Left renal cortex interstitium (tissue), 4 donors: Measurements from ENCODE around the gene MAP3K4. TPM values are rescaled to one million over a fixed set of nuclear protein-coding genes. Genes with fewer than 3 reads are reported as not detected.

Experiments
- DNase-seq, 4 donors: peaks; one replicate each; pipeline ENCODE4 v3.0.0-alpha.2; 2013; ENCODE audit warnings: low read depth in 4 of 4, low spot score in 2 of 4, missing footprints in 1 of 4
- polyA plus RNA-seq, 4 donors: library from polyadenylated mRNA; unstranded; fragments of 120-200 nt; gene quantifications; one replicate each; pipeline ENCODE4 v1.2.1, GENCODE V29; 2013; ENCODE audit not compliant: insufficient read length in 4 of 4

MAP3K4 gene
- 10 to 100 TPM; 25.2 to 47.2 (median 39.5) TPM for polyA plus RNA-seq

- peak; percentile 55 to 65 (median 56) for DNase-seq
Measured at GRCh38 chr6:160991406-160992060, at the start of gene MAP3K4. TSS of gene MAP3K4 (plus strand) at chr6:160991769. CDS start at chr6:160991932, 163 bp downstream.

- no peak for DNase-seq
Measured at GRCh38 chr6:160943997-160944396, 47.6 kb upstream of the MAP3K4 start.

GRCh38 chr6:160945516-160946177, 45.9 kb upstream of the MAP3K4 start:
- no peak for DNase-seq

GRCh38 chr6:160949531-160949930, 42.0 kb upstream of the MAP3K4 start:
- no peak for DNase-seq

- DNase-seq = no peak
Measured at GRCh38 chr6:160950507-160950906, 41.1 kb upstream of the MAP3K4 start.

GRCh38 chr6:160951187-160952030, 40.2 kb upstream of the MAP3K4 start:
- no peak for DNase-seq

GRCh38 chr6:160952633-160953281, 38.8 kb upstream of the MAP3K4 start:
- DNase-seq = no peak

GRCh38 chr6:160955508-160956295, 35.9 kb upstream of the MAP3K4 start:
- no peak for DNase-seq

GRCh38 chr6:160956300-160957035, 35.1 kb upstream of the MAP3K4 start:
- no peak for DNase-seq

GRCh38 chr6:160959726-160960435, 31.7 kb upstream of the MAP3K4 start:
- no peak for DNase-seq

GRCh38 chr6:160960839-160961238, 30.7 kb upstream of the MAP3K4 start:
- DNase-seq = no peak

GRCh38 chr6:160962835-160963623, 28.5 kb upstream of the MAP3K4 start:
- no peak for DNase-seq

GRCh38 chr6:160963651-160964050, 27.9 kb upstream of the MAP3K4 start:
- DNase-seq = no peak

- DNase-seq = no peak
Measured at GRCh38 chr6:160965893-160966292, 25.7 kb upstream of the MAP3K4 start.

GRCh38 chr6:160966493-160967229, 24.9 kb upstream of the MAP3K4 start:
- DNase-seq = no peak

- no peak for DNase-seq
Measured at GRCh38 chr6:160967351-160967750, 24.2 kb upstream of the MAP3K4 start.

GRCh38 chr6:160967833-160968232, 23.7 kb upstream of the MAP3K4 start:
- DNase-seq = no peak
